OCI-LY7 (cell line): ENCODE measurements around the gene NDUFC2.

Experiments used
- CTCF ChIP-seq: fragments of 200-600 bp; sonication (generic); conservative IDR thresholded peaks from 2 replicates; pipeline ENCODE4 v1.5.1; 2014; ENCODE audit warnings: mild to moderate bottlenecking, antibody characterized with exemption, low read length, moderate library complexity, mixed read lengths
- EZH2phosphoT487 ChIP-seq: fragments of 200-600 bp; sonication (generic); IDR thresholded peaks from 2 replicates; pipeline ENCODE4 v1.6.1; 2018; ENCODE audit warnings: low read depth, borderline replicate concordance, mild to moderate bottlenecking, mixed run types, antibody characterized with exemption, low read length, moderate library complexity, mixed read lengths

- TF ChIP-seq CTCF (no peak), EZH2phosphoT487 (no peak)
Measured at GRCh38 chr11:78030429-78031325, 49.0 kb downstream of the NDUFC2 start.
